Keratinocyte (primary cell): ENCODE results near the gene CAP2. TPM values are rescaled to one million over a fixed set of nuclear protein-coding genes. Genes with fewer than 3 reads are reported as not detected.

Experiments used
- DNase-seq: peaks from one replicate; pipeline ENCODE4 v3.0.0-alpha.2; 2011; ENCODE audit warnings: low read depth, missing footprints, low spot score
- FAIRE-seq: peaks from 2 replicates; lab custom pipeline; 2011; peaks lifted over from hg19 to GRCh38; lab: Jason Lieb, UNC
- H2AFZ ChIP-seq: 2 replicates; pipeline ENCODE4 v1.6.0; 2012; ENCODE audit warnings: low read length, control low read depth, inconsistent platforms; ENCODE audit not compliant: control insufficient read depth
- H3K27ac ChIP-seq: 2 replicates; pipeline ENCODE4 v1.5.1; 2011; ENCODE audit warnings: low read length; ENCODE audit not compliant: control insufficient read depth, insufficient read depth
- H3K27me3 ChIP-seq: 3 replicates; pipeline ENCODE4 v1.6.0; 2011; ENCODE audit warnings: low read length; ENCODE audit not compliant: control insufficient read depth, insufficient read depth; ENCODE audit errors: extremely low read depth
- H3K36me3 ChIP-seq, 2 experiments: 2 replicates in 1 of 2; 3 replicates in 1 of 2; pipeline ENCODE4 v1.5.1; 2011; ENCODE audit warnings: low read length in 2 of 2, mild to moderate bottlenecking in 1 of 2; ENCODE audit not compliant: control insufficient read depth in 2 of 2, insufficient read depth in 2 of 2; ENCODE audit errors: extremely low read depth in 1 of 2
- H3K4me1 ChIP-seq: 3 replicates; pipeline ENCODE4 v1.5.1; 2011; ENCODE audit warnings: low read length; ENCODE audit not compliant: control insufficient read depth, insufficient read depth; ENCODE audit errors: extremely low read depth
- H3K4me2 ChIP-seq: 3 replicates; pipeline ENCODE4 v1.6.0; 2011; ENCODE audit warnings: low read depth, low read length; ENCODE audit not compliant: control insufficient read depth, insufficient read depth; ENCODE audit errors: extremely low read depth
- H3K4me3 ChIP-seq, 3 experiments: fragments of 200-600 bp in 1 of 3; sonication (generic) in 1 of 3; 2 replicates in 2 of 3; 3 replicates in 1 of 3; pipeline ENCODE4 v1.5.1; 2011 to 2016; ENCODE audit warnings: low read length in 3 of 3, mild to moderate bottlenecking in 3 of 3, control low read depth in 2 of 3, inconsistent platforms in 1 of 3, low read depth in 1 of 3, mixed read lengths in 1 of 3, mixed run types in 1 of 3, moderate library complexity in 1 of 3; ENCODE audit not compliant: control insufficient read depth in 2 of 3, insufficient read depth in 2 of 3; ENCODE audit errors: extremely low read depth in 1 of 3
- H3K79me2 ChIP-seq: 2 replicates; pipeline ENCODE4 v1.6.0; 2012; ENCODE audit warnings: low read length; ENCODE audit not compliant: control insufficient read depth, insufficient read depth
- H3K9ac ChIP-seq: 3 replicates; pipeline ENCODE4 v1.6.0; 2011; ENCODE audit warnings: low read length; ENCODE audit not compliant: control insufficient read depth, insufficient read depth; ENCODE audit errors: extremely low read depth
- H3K9me1 ChIP-seq: 3 replicates; pipeline ENCODE4 v1.6.0; 2011; ENCODE audit warnings: low read length; ENCODE audit not compliant: control insufficient read depth, insufficient read depth; ENCODE audit errors: extremely low read depth
- H3K9me3 ChIP-seq: 2 replicates; pipeline ENCODE4 v1.5.1; 2012; ENCODE audit warnings: low read depth, low read length; ENCODE audit not compliant: control insufficient read depth
- H4K20me1 ChIP-seq: 3 replicates; pipeline ENCODE4 v1.6.0; 2011; ENCODE audit warnings: low read length; ENCODE audit not compliant: control insufficient read depth, insufficient read depth; ENCODE audit errors: extremely low read depth
- CTCF ChIP-seq, 3 experiments: IDR thresholded peaks in 1 of 3; conservative IDR thresholded peaks in 1 of 3; optimal IDR thresholded peaks in 1 of 3; 2 replicates in 2 of 3; 3 replicates in 1 of 3; pipeline versions ENCODE3 to v1.5.1; 2011; ENCODE audit warnings: low read length in 3 of 3, mild to moderate bottlenecking in 3 of 3, moderate library complexity in 2 of 3, control low read depth in 1 of 3, inconsistent platforms in 1 of 3; ENCODE audit not compliant: insufficient read depth in 2 of 3; ENCODE audit errors: extremely low read depth in 1 of 3
- EZH2 ChIP-seq: IDR thresholded peaks from one replicate; pipeline ENCODE4 v1.6.1; 2012; ENCODE audit warnings: inconsistent platforms, mild to moderate bottlenecking, low read length, moderate library complexity
- dilution Hi-C: fragments of 300-500 bp; cut with MboI; formaldehyde crosslinking; loops from one replicate; pipeline ENCODE4 v1.7.0; 2020; ENCODE audit warnings: low sequenced_read_pairs; ENCODE audit not compliant: extremely low pct_ligation_motif_present
- polyA plus RNA-seq, 5 experiments: library from polyadenylated mRNA; depleted of rRNA in 3 of 5; stranded (reverse) in 3 of 5; stranded (forward) in 1 of 5; unstranded in 1 of 5; fragments of >200 nt; gene quantifications; 1 replicate in 1 of 5; 2 replicates in 3 of 5; 3 replicates in 1 of 5; pipeline versions ENCODE4 v1.2.1 to v1.2.3, GENCODE V29; 2011 to 2012; ENCODE audit warnings: missing spikeins in 2 of 5, low read depth in 1 of 5, low replicate concordance in 1 of 5

The CAP2 gene
- polyA plus RNA-seq, 1 donor (not counting 4 experiments of a cell fraction or from before 2014, with no cell fraction given) = 12.1 TPM

- H3K36me3 ChIP-seq = no peaks in the 10 kb centered on the region
Measured at GRCh38 chr6:17390276-17390675, 3.1 kb upstream of the CAP2 start.

GRCh38 chr6:17391976-17392375 lies 1.4 kb upstream of the CAP2 start:
- H4K20me1 ChIP-seq = no peaks in the 10 kb centered on the region
- TF ChIP-seq EZH2 (no peak), CTCF (optimal IDR thresholded peaks at IDR 0.05 in 1 of 3, IDR thresholded peaks at IDR 0.05 in 1 of 3, conservative IDR thresholded peaks at IDR 0.05 in 1 of 3; ENCODE audit: extremely low read depth in 1 of 3, insufficient read depth in 2 of 3, low read length in 3 of 3) (no peak)
- FAIRE-seq (no peak), DNase-seq (no peak)
- H3K9ac ChIP-seq = no peak overlapping the region
- dilution Hi-C loops = no loop called here
- no peak overlapping the region for H3K4me2 ChIP-seq
- H2AFZ ChIP-seq = no peak overlapping the region
- H3K4me1 ChIP-seq = peaks cover 23% of the 10 kb centered on the region
- H3K36me3 ChIP-seq = no peaks in the 10 kb centered on the region
- no peak overlapping the region for H3K4me3 ChIP-seq
- H3K27me3 ChIP-seq = no peaks in the 10 kb centered on the region
- no peak overlapping the region for H3K27ac ChIP-seq
- no peaks in the 10 kb centered on the region for H3K9me1 ChIP-seq
- no peaks in the 10 kb centered on the region for H3K9me3 ChIP-seq
- H3K79me2 ChIP-seq = peaks cover 24% of the 10 kb centered on the region

More at GRCh38 chr6:17390276-17390675, 3.1 kb upstream of the CAP2 start:
- Histone ChIP-seq H3K4me1 (peaks cover 29% of the 10 kb centered on the region), H3K27me3 (no peaks in the 10 kb centered on the region), H3K9ac (no peak overlapping the region), H3K27ac (peak overlapping the region; percentile 63), H3K9me3 (no peaks in the 10 kb centered on the region), H3K4me2 (no peak overlapping the region), H3K79me2 (peaks cover 12% of the 10 kb centered on the region), H4K20me1 (no peaks in the 10 kb centered on the region), H2AFZ (no peak overlapping the region), H3K9me1 (no peaks in the 10 kb centered on the region), H3K4me3 (no peak overlapping the region)
- DNase-seq (no peak), FAIRE-seq (no peak)
- no peak for TF ChIP-seq EZH2
- TF ChIP-seq CTCF (optimal IDR thresholded peaks at IDR 0.05 in 1 of 3, IDR thresholded peaks at IDR 0.05 in 1 of 3, conservative IDR thresholded peaks at IDR 0.05 in 1 of 3; ENCODE audit: extremely low read depth in 1 of 3, insufficient read depth in 2 of 3, low read length in 3 of 3) = no peak
- dilution Hi-C loops = no loop called here
